OCI-LY7 (cell line): Measurements from ENCODE around the gene CLSTN1. TPM values are rescaled to one million over a fixed set of nuclear protein-coding genes. Genes with fewer than 3 reads are reported as not detected.

Source experiments
- BruUV-seq: library from RNA; stranded (reverse); fragments of 400-500 nt; replicated peaks from 2 replicates; lab custom pipeline; 2021; lab: Mats Ljungman, UMichigan
- CTCF ChIA-PET: fragments of 300-600 bp; sonication (Branson Sonifier 250); formaldehyde crosslinking; loops from one replicate; lab custom pipeline; 2022; ENCODE audit warnings: antibody characterized with exemption; ENCODE audit not compliant: unreplicated experiment; lab: Charles Lee
- POLR2A ChIA-PET: fragments of 300-600 bp; sonication (Branson Sonifier 250); formaldehyde crosslinking; loops from one replicate; lab custom pipeline; 2022; ENCODE audit warnings: antibody characterized with exemption; lab: Charles Lee
- DNase-seq: peaks from one replicate; pipeline ENCODE4 v3.0.0-alpha.2; 2015; ENCODE audit warnings: low spot score
- H2AFZ ChIP-seq: fragments of 200-600 bp; sonication (generic), shearing (Covaris generic); 2 replicates; pipeline ENCODE4 v1.6.1; 2014; ENCODE audit warnings: mild to moderate bottlenecking, antibody characterized with exemption, low read length, moderate library complexity
- H3K27ac ChIP-seq: fragments of 200-600 bp; sonication (generic); 2 replicates; pipeline ENCODE4 v1.5.1; 2014; ENCODE audit warnings: mixed run types, low read depth, mild to moderate bottlenecking, moderate library complexity, low read length, inconsistent platforms; ENCODE audit not compliant: poor library complexity, severe bottlenecking
- H3K36me3 ChIP-seq: fragments of 200-600 bp; sonication (generic); 2 replicates; pipeline ENCODE4 v1.6.1; 2014; ENCODE audit warnings: mild to moderate bottlenecking, antibody characterized with exemption, low read length, moderate library complexity, mixed read lengths; ENCODE audit not compliant: insufficient read depth
- H3K4me1 ChIP-seq: fragments of 200-600 bp; sonication (generic); 2 replicates; pipeline ENCODE4 v1.5.1; 2014; ENCODE audit warnings: mild to moderate bottlenecking, low read length; ENCODE audit not compliant: insufficient read depth, poor library complexity, severe bottlenecking
- H3K4me2 ChIP-seq: fragments of 200-600 bp; sonication (generic); 2 replicates; pipeline ENCODE4 v1.6.1; 2014; ENCODE audit warnings: mild to moderate bottlenecking, low read length
- H3K4me3 ChIP-seq: fragments of 200-600 bp; sonication (generic); 2 replicates; pipeline ENCODE4 v1.5.1; 2014; ENCODE audit warnings: mild to moderate bottlenecking, low read depth, low read length; ENCODE audit not compliant: poor library complexity, severe bottlenecking
- H3K79me2 ChIP-seq: fragments of 200-600 bp; sonication (generic); 2 replicates; pipeline ENCODE4 v1.6.1; 2016; ENCODE audit warnings: low read depth, mild to moderate bottlenecking, low read length, moderate library complexity, mixed read lengths; ENCODE audit not compliant: insufficient read depth
- H3K9me2 ChIP-seq: fragments of 200-600 bp; sonication (generic); 2 replicates; pipeline ENCODE4 v1.6.1; 2016; ENCODE audit warnings: mild to moderate bottlenecking, low read length, mixed read lengths; ENCODE audit not compliant: insufficient read depth
- H3K9me3 ChIP-seq: fragments of 200-600 bp; sonication (generic); 2 replicates; pipeline ENCODE4 v1.6.1; 2014; ENCODE audit warnings: mild to moderate bottlenecking, mixed run types, low read length, mixed read lengths
- H4K20me1 ChIP-seq: fragments of 200-600 bp; sonication (generic); 2 replicates; pipeline ENCODE4 v1.6.1; 2014; ENCODE audit warnings: mild to moderate bottlenecking, antibody characterized with exemption, low read length, moderate library complexity, mixed read lengths; ENCODE audit not compliant: insufficient read depth
- EZH2phosphoT487 ChIP-seq: fragments of 200-600 bp; sonication (generic); IDR thresholded peaks from 2 replicates; pipeline ENCODE4 v1.6.1; 2018; ENCODE audit warnings: low read depth, borderline replicate concordance, mild to moderate bottlenecking, mixed run types, antibody characterized with exemption, low read length, moderate library complexity, mixed read lengths
- intact Hi-C: fragments of 100-400 bp; cut with micrococcal nuclease; formaldehyde crosslinking; loops from one replicate; pipeline ENCODE4 v1.10.0; 2022; ENCODE audit not compliant: unreplicated experiment
- total RNA-seq, 2 experiments: library from RNA; depleted of rRNA in 1 of 2; stranded (reverse); fragments of >200 nt in 1 of 2; shearing (Covaris generic) in 1 of 2; gene quantifications; 2 replicates each; pipeline ENCODE4 v1.2.3, GENCODE V29; 2014 to 2022
- TF ChIP-seq, protein P1 (sequence below): fragments of 200-600 bp; sonication (generic); conservative IDR thresholded peaks from 2 replicates; pipeline ENCODE4 v1.5.1; 2014; ENCODE audit warnings: mild to moderate bottlenecking, antibody characterized with exemption, low read length, moderate library complexity, mixed read lengths

The CLSTN1 gene
- total RNA-seq, 2 experiments from 2014 or later = 58.6 to 124 TPM

- intact Hi-C loops = loop anchor here (5.0 kb wide), 1 partner anchor 76 kb away; no protein-coding TSS in a partner anchor
- H3K27ac ChIP-seq = no peak overlapping the region
- H3K4me2 ChIP-seq = no peak overlapping the region
- no TSS peak for BruUV-seq
- ChIA-PET CTCF (interaction anchor here (0.6 to 0.9 kb wide), 3 partner anchors 18 to 166 kb away, joined by 3 to 5 read pairs (median 3); partner anchors contain the start of gene TMEM201), POLR2A (interaction anchor here (0.6 to 1.3 kb wide), 5 partner anchors 12 to 114 kb away, joined by 3 to 4 read pairs (median 3); no protein-coding TSS in a partner anchor)
- no peaks in the 10 kb centered on the region for H3K79me2 ChIP-seq
- H3K4me1 ChIP-seq = peaks cover 15% of the 10 kb centered on the region
- H3K9me3 ChIP-seq = 0 out of 2 replicates have a peak, but pooled peaks cover 7% of the 10 kb centered on the region
- no peaks in the 10 kb centered on the region for H3K9me2 ChIP-seq
- no peaks in the 10 kb centered on the region for H4K20me1 ChIP-seq
- TF ChIP-seq, protein P1, sequence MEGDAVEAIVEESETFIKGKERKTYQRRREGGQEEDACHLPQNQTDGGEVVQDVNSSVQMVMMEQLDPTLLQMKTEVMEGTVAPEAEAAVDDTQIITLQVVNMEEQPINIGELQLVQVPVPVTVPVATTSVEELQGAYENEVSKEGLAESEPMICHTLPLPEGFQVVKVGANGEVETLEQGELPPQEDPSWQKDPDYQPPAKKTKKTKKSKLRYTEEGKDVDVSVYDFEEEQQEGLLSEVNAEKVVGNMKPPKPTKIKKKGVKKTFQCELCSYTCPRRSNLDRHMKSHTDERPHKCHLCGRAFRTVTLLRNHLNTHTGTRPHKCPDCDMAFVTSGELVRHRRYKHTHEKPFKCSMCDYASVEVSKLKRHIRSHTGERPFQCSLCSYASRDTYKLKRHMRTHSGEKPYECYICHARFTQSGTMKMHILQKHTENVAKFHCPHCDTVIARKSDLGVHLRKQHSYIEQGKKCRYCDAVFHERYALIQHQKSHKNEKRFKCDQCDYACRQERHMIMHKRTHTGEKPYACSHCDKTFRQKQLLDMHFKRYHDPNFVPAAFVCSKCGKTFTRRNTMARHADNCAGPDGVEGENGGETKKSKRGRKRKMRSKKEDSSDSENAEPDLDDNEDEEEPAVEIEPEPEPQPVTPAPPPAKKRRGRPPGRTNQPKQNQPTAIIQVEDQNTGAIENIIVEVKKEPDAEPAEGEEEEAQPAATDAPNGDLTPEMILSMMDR = no peak
- TF ChIP-seq EZH2phosphoT487 = no peak
- H3K36me3 ChIP-seq = no peaks in the 10 kb centered on the region; the same call in 1 of the 2 replicates
- H3K4me3 ChIP-seq = no peak overlapping the region
- H2AFZ ChIP-seq = no peak overlapping the region
- DNase-seq = no peak
Observed at GRCh38 chr1:9703165-9703509, 120.6 kb downstream of the CLSTN1 start.

DNA sequence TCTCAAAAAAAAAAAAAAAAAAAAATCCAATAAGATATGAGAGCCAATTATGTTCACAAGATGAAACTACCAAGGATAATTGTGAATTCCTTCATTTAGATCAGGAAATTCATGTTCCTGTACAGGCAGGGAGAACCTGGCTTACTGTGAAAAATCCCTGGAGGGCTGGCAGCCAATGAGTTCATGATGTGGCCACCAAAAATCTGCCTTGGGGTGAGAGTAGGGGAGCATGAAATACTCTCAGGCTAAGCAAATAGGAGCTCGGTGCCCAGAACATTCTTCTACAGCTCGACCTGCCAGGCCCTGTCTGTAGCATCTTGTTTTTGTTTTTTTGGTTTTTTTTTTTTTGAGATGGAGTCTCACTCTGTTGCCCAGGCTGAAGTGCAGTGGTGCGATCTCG is 122.1 kb downstream of the CLSTN1 start:
- DNase-seq = no peak
- intact Hi-C loops = loop anchor here (5.0 kb wide), 1 partner anchor 74 kb away; no protein-coding TSS in a partner anchor
- BruUV-seq = no TSS peak
- Histone ChIP-seq H2AFZ (no peak overlapping the region), H3K79me2 (no peaks in the 10 kb centered on the region), H3K4me1 (peaks cover 15% of the 10 kb centered on the region), H3K36me3 (no peaks in the 10 kb centered on the region; the same call in 1 of the 2 replicates), H3K9me3 (0 out of 2 replicates have a peak, but pooled peaks cover 7% of the 10 kb centered on the region), H3K9me2 (no peaks in the 10 kb centered on the region), H4K20me1 (no peaks in the 10 kb centered on the region), H3K4me3 (no peak overlapping the region), H3K4me2 (no peak overlapping the region), H3K27ac (no peak overlapping the region)
- ChIA-PET CTCF (no interaction called here), POLR2A (no interaction called here)
- no peak for TF ChIP-seq EZH2phosphoT487
- TF ChIP-seq, protein P1 = no peak

- Histone ChIP-seq H2AFZ (no peak overlapping the region), H3K36me3 (no peaks in the 10 kb centered on the region; the same call in 1 of the 2 replicates), H3K9me2 (no peaks in the 10 kb centered on the region), H3K9me3 (0 out of 2 replicates have a peak, but pooled peaks cover 7% of the 10 kb centered on the region), H3K79me2 (no peaks in the 10 kb centered on the region), H3K4me1 (peaks cover 15% of the 10 kb centered on the region), H3K4me3 (no peak overlapping the region), H4K20me1 (no peaks in the 10 kb centered on the region), H3K4me2 (no peak overlapping the region), H3K27ac (no peak overlapping the region)
- intact Hi-C loops = loop anchor here (5.0 kb wide), 1 partner anchor 73 kb away; no protein-coding TSS in a partner anchor
- no TSS peak for BruUV-seq
- POLR2A ChIA-PET = no interaction called here
- DNase-seq = no peak
- CTCF ChIA-PET = no interaction called here
- TF ChIP-seq, protein P1 = no peak
- no peak for TF ChIP-seq EZH2phosphoT487
Observed at GRCh38 chr1:9700340-9700739, 123.4 kb downstream of the CLSTN1 start.
